ENCODE measurements around the gene MRPS18A. TPM values are rescaled to one million over a fixed set of nuclear protein-coding genes. Genes with fewer than 3 reads are reported as not detected.

MRPS18A gene
- total and polyA plus RNA-seq, 2 of the 13 experiments (the other 11 are each of a cell fraction or from before 2014, with no cell fraction given), result 87.8 to 89.1 TPM

DNA sequence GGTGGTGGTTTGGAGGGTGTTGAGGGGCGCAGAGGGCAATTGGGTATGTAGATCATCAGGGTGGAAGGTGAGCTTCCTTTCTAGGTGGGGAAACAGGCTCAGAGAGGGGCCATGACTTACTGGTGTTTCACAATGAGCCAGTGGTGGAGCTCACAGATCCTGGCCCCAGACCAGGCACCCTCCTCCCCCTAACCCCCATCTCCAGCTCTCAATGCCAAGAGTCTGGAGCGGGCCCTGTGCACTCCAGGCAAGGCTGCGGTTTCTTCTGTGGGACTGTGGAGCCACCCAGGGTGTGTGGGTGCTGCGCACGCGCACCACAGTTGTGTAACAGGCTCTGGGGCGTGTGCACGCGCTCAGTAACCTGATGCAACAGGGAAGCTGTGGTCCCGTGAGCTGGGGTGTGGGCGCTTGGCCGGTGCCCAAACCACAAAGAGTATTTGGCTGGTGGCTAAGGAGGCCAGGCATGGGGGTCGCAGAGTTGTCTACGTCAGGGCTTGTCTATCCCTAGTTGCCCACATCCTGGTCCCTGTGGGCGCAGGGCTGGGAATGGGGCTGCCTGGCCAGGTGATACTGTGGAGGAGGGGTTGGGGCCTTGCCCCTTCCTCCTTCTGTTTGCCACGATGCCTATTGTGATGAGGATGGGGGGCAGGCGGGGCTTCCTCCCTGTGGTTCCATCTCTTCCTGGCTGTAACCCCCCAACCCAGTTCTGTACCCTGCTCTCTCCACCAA is 37.5 kb upstream of the MRPS18A start (continued):
- TF ChIP-seq, protein P1, sequence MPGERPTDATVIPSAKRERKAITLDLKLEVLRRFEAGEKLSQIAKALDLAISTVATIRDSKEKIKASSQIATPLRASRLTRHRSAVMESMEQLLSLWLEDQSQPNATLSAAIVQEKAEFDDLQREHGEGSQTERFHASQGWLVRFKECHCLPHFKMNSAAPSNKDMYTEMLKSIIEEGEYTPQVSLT (CRISPR knock-in tag; IDR thresholded peaks at IDR 0.05; ENCODE audit: borderline replicate concordance, low read depth), result no peak
- TF ChIP-seq, protein P2, sequence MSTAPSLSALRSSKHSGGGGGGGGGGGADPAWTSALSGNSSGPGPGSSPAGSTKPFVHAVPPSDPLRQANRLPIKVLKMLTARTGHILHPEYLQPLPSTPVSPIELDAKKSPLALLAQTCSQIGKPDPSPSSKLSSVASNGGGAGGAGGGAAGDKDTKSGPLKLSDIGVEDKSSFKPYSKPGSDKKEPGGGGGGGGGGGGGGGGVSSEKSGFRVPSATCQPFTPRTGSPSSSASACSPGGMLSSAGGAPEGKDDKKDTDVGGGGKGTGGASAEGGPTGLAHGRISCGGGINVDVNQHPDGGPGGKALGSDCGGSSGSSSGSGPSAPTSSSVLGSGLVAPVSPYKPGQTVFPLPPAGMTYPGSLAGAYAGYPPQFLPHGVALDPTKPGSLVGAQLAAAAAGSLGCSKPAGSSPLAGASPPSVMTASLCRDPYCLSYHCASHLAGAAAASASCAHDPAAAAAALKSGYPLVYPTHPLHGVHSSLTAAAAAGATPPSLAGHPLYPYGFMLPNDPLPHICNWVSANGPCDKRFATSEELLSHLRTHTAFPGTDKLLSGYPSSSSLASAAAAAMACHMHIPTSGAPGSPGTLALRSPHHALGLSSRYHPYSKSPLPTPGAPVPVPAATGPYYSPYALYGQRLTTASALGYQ (CRISPR knock-in tag; IDR thresholded peaks at IDR 0.05), result no peak
- TF ChIP-seq, protein P3, sequence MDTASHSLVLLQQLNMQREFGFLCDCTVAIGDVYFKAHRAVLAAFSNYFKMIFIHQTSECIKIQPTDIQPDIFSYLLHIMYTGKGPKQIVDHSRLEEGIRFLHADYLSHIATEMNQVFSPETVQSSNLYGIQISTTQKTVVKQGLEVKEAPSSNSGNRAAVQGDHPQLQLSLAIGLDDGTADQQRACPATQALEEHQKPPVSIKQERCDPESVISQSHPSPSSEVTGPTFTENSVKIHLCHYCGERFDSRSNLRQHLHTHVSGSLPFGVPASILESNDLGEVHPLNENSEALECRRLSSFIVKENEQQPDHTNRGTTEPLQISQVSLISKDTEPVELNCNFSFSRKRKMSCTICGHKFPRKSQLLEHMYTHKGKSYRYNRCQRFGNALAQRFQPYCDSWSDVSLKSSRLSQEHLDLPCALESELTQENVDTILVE (CRISPR knock-in tag; IDR thresholded peaks at IDR 0.05), result peak; percentile 83
- TF ChIP-seq, protein P4, sequence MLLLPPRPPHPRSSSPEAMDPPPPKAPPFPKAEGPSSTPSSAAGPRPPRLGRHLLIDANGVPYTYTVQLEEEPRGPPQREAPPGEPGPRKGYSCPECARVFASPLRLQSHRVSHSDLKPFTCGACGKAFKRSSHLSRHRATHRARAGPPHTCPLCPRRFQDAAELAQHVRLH (CRISPR knock-in tag; IDR thresholded peaks at IDR 0.05; ENCODE audit: borderline replicate concordance, low read depth), result peak; percentile 69
- TF ChIP-seq MIER2 (CRISPR knock-in tag; IDR thresholded peaks at IDR 0.05) (no peak), THAP11 (CRISPR knock-in tag; IDR thresholded peaks at IDR 0.05) (peak; percentile 81), SIX4 (CRISPR knock-in tag; IDR thresholded peaks at IDR 0.05) (peak; percentile 96), KLF6 (CRISPR knock-in tag; IDR thresholded peaks at IDR 0.05) (peak; percentile 93), RELA (CRISPR knock-in tag; IDR thresholded peaks at IDR 0.05) (no peak), LCORL (IDR thresholded peaks at IDR 0.05) (peak; percentile 36; the same call in 1 of the 2 replicates), LCORL (CRISPR knock-in tag; IDR thresholded peaks at IDR 0.05) (peak; percentile 97), TSC22D2 (CRISPR knock-in tag; IDR thresholded peaks at IDR 0.05; ENCODE audit: borderline replicate concordance) (peak; percentile 70; the same call in 1 of the 2 replicates), JUND (CRISPR knock-in tag; IDR thresholded peaks at IDR 0.05) (0 out of 2 replicates have a peak, but pooled peaks have one; percentile 27), ZNF83 (CRISPR knock-in tag; IDR thresholded peaks at IDR 0.05; ENCODE audit: borderline replicate concordance) (0 out of 2 replicates have a peak, but pooled peaks have one; percentile 45), HOXA7 (CRISPR knock-in tag; IDR thresholded peaks at IDR 0.05) (no peak), HMGA1 (CRISPR knock-in tag; conservative IDR thresholded peaks at IDR 0.05) (no peak), ZNF792 (CRISPR knock-in tag; IDR thresholded peaks at IDR 0.05) (0 out of 2 replicates have a peak, but pooled peaks have one; percentile 38), MTF1 (CRISPR knock-in tag; IDR thresholded peaks at IDR 0.05) (peak; percentile 79; the same call in 1 of the 2 replicates), SMC3 (IDR thresholded peaks at IDR 0.05; ENCODE audit: low read length) (peak; percentile 2; the same call in 1 of the 2 replicates), YEATS2 (CRISPR knock-in tag; IDR thresholded peaks at IDR 0.05; ENCODE audit: borderline replicate concordance) (peak; percentile 84; the same call in 1 of the 2 replicates), GZF1 (CRISPR knock-in tag; IDR thresholded peaks at IDR 0.05) (no peak), KLF12 (CRISPR knock-in tag; IDR thresholded peaks at IDR 0.05; ENCODE audit: borderline replicate concordance) (no peak)
- TF ChIP-seq, protein P5, sequence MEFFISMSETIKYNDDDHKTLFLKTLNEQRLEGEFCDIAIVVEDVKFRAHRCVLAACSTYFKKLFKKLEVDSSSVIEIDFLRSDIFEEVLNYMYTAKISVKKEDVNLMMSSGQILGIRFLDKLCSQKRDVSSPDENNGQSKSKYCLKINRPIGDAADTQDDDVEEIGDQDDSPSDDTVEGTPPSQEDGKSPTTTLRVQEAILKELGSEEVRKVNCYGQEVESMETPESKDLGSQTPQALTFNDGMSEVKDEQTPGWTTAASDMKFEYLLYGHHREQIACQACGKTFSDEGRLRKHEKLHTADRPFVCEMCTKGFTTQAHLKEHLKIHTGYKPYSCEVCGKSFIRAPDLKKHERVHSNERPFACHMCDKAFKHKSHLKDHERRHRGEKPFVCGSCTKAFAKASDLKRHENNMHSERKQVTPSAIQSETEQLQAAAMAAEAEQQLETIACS (CRISPR knock-in tag; IDR thresholded peaks at IDR 0.05), result peak; percentile 97
- TF ChIP-seq, protein P6, sequence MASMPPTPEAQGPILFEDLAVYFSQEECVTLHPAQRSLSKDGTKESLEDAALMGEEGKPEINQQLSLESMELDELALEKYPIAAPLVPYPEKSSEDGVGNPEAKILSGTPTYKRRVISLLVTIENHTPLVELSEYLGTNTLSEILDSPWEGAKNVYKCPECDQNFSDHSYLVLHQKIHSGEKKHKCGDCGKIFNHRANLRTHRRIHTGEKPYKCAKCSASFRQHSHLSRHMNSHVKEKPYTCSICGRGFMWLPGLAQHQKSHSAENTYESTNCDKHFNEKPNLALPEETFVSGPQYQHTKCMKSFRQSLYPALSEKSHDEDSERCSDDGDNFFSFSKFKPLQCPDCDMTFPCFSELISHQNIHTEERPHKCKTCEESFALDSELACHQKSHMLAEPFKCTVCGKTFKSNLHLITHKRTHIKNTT (CRISPR knock-in tag; IDR thresholded peaks at IDR 0.05), result no peak

Data from HepG2 (cell line).